NCI-H2196 treated with DMSO at 0.1 percent for 48 hours (cell line): Measurements from ENCODE around the gene SLC1A3.
"Not testable (repeated sequence)": the region's sequence is repeated elsewhere in the genome, so short reads cannot be mapped to it uniquely, and the experiment has no call there.

Source experiments
- DNase-seq: peaks from one replicate; lab custom pipeline; 2025; ENCODE audit not compliant: unreplicated experiment; lab: John Stamatoyannopoulos, UW

The SLC1A3 gene

DNA sequence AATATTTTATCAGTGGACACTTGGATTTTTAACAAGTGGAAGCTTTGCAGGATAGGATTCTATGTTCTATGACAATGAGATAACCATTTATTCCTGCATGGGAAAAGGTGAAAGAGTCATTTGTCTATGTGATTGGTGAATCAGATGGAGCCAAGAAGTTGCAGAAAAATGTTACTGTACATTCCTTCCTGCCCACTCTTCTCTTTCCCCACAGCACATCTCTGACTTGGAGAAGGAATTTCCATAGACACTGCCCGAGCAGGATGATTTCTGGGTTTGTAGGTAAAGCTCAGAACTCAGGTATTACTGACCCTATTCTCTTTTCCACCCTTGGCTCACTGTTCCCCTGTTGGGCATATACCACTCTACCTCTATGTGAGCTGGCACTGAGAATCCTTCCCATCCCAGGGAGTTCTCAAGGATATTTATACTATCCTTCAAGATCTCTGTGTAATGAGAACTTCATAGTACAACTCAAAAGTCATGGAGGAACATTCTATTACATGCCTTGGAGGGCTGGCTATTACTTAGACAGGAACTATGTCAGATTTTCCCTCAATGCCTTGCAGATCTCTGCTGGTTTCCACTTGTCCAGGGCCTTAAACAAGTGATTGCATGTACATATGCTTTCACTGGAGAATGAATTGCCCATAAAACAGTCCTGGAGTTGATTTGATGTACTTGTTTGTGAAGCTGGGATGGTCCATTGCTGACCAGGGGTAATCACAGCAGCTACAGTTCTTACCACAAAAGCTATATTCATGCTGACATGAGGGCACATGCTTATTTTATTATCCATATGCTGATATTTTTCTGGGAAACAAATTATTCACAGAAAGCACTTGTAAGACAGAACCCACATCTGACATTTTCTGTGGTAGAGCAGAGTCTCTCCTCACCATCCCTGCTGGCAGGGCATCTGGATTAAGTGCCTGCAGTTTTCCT, 24.1 kb downstream of the SLC1A3 start:
- no peak for DNase-seq

DNA sequence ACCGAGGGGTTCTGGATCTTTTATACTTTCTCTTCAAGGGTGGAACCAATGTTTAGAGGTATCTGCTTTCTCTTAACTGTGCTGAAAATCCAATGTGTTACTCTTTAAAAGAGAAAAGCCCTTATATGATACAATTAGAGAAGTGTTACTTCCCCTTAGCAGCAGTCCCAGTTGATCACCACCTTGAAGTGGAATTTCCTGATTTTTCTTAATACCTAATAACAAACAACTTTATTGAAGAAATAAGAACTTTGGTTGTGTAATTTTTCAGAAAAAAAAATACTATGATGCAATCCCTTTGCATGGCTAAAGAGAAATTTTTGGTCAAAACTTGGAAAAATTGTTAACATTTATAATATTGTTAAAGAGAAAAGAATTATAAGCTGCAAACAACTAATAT, 24.7 kb downstream of the SLC1A3 start:
- DNase-seq = no peak

DNA sequence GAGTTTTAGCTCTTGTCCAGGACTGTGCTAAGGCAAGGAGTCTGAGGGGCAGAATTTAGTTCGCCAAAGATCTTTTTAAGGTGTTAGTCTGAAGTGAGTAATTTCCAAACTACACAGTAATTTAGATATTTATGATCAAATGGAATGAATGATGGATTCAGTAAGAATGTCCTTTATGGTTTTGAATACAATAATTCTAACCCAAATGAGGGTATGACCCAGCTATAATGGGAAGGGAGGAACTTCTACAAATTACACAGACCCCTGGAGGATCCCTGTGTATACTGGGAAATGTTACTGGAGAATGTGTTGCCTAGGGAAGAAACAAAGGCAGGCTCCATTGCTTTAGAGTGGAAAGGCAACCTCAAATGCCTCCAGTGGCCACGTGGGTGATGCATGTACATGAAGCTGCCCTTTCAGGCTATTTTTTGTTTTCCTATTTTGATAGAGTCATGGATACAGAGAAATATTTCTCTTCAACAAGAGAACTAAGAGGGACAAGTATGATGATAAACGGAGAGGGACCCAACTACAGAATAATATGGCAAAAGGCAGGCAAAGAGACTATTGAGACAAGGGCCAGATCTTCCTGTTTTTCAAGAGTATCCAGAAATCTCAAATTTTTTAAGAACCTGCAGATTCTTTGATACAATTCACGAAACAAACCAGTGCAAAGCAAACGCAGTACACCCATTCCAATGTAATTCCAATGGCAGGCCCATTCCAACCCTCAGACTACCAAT, 25.4 kb downstream of the SLC1A3 start:
- no peak for DNase-seq

DNA sequence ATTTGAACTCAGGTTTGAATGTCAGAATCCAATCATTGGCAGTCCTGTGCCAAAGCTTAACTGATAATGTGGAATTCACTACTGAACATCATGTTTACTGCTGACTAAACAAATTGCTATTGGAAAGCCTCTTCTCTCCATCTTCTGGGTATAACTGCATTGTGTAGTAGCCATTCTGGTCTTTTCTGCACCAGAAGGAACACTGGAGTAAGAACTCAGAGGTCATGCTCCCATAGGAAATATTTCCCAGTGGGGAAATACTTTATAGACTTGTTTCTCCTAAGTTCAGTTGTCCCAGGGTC, 25.9 kb downstream of the SLC1A3 start:
- DNase-seq = no peak

DNA sequence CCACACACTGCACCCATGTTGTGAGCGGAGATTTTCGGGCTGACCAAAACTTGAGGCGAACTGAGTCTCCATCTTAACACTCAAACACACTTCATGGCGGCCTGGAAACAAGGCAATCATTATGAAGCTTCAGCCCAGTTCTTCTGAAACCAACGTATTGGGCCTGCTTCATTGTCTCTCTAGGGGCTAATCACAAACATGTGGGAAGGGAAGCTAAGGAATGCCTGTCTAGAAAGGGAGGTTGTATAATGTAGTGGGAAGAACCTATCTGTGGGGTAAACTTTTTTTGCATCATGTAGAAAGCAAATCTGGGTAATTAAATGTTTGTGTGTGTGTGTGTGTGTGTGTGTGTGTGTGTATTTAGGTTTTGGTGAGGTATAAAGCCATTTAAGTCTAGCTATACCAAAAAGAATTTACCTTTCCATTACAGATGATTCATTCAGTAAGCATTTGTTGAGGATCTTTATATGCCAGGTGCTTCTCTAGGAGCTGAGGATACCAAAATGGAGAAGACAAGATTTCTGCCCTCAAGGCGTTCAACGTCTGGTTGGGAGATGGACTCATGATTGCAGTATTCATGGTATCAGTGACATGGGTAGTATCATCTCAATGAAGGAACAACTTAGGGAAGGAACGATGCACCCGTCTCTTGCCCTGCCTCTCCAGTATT, 29.4 kb downstream of the SLC1A3 start:
- no peak for DNase-seq

DNA sequence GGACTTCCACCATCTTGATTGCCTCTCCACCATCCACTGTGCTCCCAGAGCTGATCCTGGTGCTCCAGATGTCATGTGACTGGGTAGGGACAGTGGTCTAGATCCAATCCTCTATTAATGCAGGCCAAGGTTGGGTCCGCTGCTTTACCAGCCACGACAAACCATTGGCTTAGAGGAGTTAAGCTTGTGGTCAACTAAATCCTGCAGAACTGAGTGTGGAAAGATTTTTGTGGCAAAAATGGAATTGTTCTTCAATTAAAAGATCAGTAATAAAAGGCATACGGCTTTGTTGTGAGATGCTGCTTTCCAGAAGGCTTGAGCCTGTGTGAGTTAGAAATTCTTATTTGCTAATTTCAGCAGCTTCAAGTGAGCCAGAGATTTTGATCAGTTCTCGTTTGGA, 30.7 kb downstream of the SLC1A3 start:
- DNase-seq = no peak

DNA sequence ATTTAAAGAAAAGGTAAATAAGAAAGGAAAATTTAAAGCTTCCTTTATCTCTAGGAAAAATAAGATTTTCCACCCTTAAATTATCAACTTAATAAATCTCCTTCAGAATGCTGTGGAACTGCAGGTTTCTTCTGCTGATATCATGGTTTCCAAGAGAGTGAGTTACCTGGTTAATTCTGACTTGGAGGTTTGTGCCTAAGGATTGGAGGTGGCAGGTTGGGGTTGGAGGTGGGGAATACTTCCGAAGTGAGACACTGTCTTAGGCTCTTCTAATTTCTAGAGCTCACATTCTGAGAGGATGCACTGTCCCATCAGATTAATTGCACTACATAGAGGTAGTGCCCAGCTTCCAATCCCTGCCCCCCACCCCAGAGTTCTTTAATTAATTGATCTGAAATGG, 31.1 kb downstream of the SLC1A3 start:
- no peak for DNase-seq

DNA sequence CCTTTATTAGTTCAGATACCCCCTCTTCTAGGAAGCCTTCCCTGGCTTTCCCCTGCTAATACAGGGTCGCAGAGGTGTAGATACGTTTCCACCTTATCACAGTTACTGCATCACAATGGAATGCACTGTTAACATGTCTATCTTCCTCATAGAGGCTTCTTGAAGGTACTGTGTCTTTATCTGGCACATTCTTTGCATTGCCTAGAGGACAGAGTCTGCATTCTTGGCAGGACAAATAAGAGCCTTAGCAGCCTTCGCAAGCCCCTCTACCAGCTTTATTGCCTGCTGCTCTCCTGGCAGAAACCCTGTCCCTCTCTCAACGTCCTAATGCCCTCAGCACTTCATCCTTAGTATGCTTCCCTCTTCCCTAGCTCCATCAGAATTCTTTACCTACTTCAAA, 31.6 kb downstream of the SLC1A3 start:
- no peak for DNase-seq

DNA sequence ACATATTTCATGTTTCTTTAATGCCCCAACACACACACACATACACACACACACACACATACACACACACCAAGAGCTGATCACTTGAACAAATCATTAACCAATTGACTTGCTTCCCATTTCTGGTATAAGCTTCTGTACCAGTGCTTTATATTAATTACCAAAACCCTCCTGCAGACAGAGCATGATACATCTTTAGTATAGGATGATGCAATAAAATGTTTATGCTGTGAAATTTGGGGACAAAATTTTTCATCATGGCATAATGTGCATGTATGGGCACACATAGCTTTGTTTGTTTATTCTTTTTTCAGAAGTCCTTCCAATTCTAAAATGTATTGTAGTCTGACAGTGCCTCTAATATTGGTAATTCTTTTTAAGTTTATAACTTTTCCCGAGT, 34.5 kb downstream of the SLC1A3 start:
- DNase-seq = no peak

DNA sequence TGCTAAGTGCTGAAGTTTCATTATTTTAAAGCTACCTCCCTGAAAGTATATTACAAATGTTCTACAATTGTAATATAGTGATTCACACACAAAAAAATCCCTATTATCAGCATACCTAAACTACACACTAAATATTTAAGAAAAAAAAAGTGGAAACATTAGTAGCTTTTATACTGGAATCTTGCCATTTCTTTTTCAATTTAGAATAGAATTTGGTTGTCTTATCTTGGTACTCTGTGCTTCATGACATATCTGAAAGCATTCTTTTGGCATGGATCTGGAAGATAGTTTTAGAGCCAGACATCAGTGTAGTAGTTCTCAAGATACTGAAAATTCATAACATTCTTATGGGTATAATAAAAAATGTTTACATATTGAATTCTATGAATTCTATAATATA, 35.0 kb downstream of the SLC1A3 start:
- DNase-seq = no peak

DNA sequence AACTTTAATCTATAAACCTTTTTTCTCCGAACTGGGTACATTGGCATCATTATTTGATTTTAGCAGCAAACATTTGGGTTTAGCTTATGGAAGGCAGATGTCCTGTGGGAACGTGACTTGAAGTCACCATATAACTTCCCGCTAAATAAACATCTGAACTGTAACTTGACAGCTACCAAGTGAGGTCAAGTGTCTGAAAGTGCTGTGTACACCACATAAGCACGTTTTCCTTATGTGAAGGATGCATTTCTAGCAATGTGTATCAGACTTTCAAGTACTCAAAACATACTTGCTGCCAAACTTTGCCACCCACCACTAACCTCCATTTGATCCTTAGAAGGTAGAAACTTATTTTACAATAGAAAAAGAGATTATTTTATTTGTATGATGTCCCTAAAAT, 35.7 kb downstream of the SLC1A3 start:
- no peak for DNase-seq

DNA sequence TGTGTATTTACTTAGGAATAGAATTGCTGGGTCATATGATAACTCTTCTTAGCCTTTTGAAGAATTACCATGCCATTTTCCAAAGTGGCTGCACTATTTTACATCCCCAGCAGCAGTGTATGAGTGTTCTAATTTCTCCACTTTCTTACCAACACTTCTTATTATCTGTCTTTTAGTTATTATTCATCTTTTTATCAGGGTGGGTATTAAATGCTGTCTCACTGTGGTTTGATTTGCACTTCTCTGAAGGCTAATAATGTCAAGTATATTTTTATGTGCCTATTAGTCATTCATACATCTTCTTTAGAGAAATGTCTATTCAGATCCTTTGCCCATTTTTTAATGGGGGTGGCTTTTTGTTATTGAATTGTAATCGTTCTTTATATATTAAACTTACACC, 36.8 kb downstream of the SLC1A3 start:
- no peak for DNase-seq

DNA sequence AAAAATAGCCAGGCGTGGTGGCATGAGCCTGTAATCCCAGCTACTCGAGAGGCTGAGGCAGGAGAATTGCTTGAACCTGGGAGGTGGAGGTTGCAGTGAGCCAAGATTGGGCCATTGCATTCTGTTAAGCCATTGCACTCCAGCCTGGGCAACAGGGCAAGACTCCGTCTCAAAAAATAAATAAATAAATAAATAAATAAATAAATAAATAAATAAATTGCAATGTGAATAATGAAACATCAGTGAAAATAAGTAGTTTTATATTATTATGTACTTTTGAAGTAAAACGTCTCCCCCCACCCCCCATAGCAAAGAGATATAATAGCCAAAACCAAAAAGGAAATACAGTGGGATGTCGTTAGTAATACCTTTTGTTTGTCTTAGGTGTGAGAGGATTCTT, 37.4 kb downstream of the SLC1A3 start:
- not testable (repeated sequence) for DNase-seq

DNA sequence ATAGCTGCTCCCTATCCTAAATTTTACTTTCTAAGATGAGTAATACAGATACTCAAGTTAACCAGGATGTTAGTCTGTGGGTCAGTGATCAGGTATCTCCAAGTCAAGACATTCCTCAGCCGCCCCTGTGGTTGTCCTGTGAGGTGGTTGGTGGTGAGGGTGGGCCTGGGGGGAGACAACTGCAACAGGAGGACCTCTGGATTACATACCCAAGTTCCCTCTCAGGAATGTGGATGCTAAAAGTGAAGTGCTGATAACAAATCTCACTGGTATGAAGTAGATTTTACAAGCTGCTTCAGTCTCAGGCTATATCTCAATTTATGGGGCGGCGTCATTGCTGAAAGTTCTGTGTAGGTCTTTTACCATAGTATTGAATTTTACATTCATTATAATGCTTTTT, 38.3 kb downstream of the SLC1A3 start:
- DNase-seq = no peak

DNA sequence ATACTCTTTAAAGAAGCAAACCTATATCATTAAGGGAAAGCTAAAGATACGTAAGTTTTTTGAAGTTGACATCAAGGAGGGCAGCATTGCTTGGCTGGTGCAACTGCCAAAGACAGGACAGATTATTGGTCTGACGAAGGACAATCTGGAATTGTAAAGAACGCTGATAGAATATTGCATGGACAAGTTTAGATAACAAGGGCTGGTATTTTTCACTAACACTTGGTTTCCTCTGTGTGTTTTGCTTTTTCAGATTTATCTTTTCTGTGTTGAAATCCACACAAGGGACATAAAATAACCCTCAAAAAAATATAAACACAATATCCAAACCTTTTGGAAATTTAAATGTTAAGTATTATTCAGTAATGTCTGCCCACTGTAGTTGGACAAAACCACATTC, 39.7 kb downstream of the SLC1A3 start:
- DNase-seq = no peak

DNA sequence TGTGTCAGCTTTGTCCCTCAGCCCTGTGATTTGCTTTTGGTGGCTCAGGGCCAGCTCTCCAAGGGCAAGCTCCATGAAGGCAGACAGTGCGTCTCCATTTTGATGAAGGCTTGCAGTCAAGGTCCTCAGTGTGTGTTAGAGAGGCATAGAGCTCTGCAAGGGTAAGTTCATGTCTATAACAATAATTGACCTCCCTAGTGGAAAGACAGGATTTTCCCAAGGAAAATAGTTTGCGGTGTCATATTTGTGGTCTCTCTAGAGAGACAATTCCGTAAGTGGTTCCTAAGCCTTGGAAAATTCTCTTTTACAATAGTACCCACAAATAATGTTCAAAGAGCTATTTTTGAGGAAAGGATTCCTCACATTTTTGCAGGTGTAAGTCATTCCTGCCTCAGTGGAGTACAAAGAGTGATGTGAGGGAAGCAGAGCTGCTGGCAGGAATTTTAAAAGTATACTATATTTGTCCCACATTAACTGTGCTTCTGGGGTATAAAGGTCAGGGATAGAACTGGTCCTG, 40.2 kb downstream of the SLC1A3 start:
- DNase-seq = no peak

DNA sequence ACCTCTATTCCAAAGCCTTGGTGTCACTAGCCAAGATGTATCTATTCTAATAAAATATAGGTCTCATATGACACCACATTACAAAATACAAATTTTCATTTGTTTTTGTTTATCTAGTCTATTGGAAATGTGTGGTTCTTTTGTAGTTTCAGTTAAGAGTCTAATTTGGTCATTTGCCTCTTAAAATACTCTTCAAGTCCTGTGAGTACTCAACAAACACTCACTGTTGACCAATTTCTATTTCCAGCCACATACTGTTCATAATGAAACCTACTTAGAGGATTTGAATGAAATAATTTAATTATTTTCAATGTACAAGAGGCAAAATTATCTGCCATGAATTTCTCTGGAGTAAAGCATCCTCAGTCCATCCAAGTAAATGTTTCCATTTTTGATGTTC, 40.6 kb downstream of the SLC1A3 start:
- DNase-seq = no peak

DNA sequence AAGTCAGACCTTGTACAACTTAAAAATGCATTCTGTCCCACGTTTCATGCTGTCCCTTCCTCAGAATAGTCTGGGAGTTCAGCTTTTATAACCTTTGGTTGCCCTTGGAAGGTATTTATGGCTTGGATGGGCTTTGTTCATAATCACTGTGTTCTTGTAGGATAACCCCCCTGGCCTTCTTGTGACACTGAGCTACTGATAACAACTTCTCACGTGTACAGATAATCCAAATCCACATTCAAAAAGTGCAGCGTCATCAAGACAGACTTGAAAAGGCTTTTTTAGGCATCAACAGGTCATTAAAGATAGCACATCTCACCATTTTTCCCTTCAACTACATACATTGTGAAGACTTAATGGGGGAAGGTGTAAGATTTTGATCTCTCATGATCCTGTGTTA, 42.0 kb downstream of the SLC1A3 start:
- DNase-seq = no peak

DNA sequence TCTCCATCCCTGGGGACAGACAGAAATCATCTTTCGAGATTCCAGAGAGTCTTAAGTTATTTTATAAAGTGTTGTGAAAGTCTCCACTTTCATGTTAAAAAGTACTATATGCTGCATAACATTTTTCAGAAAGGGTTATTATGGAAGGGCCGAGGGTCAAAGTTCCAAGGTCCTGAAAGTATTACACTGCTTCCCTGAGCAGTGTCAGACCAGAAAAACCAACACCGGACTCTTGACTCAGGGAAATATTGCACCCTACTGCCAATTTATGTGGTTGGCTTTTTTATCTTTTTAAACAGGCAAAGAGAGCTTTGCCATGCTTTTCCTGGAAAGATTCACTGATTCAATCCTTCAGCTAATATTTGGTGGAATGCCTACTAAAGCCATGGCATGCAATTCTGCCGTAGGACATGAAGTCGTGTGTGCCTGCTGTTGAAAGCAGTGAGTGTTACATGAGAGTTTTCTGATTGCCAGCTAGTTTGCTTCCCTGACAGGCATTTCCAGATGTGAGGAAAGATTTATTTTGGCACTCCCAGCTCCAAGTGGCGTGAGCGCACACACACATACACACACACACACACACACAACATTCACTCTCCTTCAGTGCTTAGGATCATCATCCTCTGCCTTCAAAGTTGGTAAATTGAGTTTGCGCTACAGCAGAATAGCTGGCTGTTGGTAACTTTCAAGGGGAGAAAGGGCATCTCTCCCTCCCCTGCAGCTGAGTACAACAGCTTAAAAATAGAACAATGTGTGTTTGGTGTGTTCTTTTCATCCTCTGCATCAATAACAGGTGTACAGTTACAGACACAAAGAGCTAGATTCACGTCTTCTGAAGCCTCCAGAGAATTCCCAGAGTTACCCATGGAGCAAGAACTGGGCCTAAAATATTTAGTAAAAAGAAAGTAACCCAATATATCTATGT, 45.6 kb downstream of the SLC1A3 start:
- no peak for DNase-seq

DNA sequence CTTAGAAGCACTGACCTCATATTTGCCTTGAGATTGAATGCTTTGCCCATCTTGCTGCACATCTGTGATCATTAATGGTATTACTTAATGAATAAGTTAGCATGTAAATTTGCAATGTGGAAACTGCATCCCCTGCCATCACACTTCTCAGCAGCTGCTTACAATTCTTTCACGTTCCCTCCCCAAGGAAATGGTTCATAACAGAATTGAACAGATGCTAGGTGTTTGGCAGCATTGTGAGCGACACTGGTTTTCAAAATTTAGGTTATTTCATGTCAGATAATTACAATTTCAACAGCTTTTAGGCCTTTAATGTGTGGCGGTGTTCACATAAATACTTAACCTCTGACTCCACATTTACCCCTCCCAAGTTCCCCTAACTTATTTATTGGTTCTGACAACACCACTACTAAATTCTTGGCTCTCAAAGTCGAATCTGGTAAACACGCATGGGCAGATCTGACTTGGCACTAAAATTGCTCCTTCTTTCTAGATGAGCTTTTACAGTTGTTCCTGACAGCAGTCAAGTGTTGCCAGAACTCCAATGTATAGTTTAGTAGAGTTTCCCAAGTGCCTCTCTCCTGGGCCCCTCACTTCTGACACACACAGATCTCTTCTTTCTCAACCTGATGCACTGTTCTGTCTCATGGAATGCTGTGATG, 46.8 kb downstream of the SLC1A3 start:
- DNase-seq = no peak
